Activated effector memory CD4-positive, alpha-beta T cell treated with anti-CD3 and anti-CD28 coated beads, Interleukin-2, amount 50 U/mL, for 16 hours (primary cell): ENCODE data around the gene PDLIM5.
"Not testable (repeated sequence)": the region's sequence is repeated elsewhere in the genome, so short reads cannot be mapped to it uniquely, and the experiment has no call there.

Experiments used
- DNase-seq: peaks from one replicate; pipeline ENCODE4 v3.0.0-alpha.2; 2020

Gene PDLIM5

DNA sequence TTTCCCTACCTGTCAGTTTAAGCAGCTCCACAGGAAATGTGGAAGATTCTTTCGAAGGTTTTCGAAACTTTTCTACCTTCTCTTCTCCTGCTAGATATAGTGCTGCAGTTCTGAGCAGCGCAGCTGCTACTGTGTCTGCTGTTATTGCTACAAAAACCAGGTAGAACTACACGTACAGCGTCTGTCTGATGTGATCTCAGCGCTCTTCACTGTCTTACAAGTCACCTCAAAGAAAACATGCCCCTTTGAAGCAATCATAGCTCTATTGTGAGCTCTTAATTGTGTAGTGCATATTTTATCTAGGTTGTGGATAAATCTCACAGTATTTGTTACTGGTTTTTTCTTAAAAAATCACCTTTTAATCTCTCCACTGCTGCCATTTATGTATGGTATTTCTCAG is 158.4 kb downstream of the PDLIM5 start:
- DNase-seq: no peak

DNA sequence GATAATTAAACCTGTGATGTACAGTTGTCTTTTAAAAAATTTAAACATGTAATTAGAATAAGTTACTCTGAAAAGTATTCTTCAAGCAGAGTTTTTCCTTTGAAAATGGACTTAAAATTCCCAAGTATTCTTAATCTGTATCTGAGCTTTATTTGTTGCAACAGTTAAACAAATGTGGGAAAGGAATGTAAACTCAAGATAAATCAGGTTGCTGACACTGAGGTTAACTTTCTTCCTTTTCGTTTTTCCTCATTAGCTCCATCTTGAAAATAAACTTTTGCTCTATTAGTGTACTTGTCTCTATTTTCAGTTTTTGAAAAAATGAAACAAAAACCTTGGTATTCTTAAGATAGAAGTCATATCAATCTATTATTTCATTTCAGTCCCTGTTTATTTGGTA is 161.5 kb downstream of the PDLIM5 start:
- no peak for DNase-seq

DNA sequence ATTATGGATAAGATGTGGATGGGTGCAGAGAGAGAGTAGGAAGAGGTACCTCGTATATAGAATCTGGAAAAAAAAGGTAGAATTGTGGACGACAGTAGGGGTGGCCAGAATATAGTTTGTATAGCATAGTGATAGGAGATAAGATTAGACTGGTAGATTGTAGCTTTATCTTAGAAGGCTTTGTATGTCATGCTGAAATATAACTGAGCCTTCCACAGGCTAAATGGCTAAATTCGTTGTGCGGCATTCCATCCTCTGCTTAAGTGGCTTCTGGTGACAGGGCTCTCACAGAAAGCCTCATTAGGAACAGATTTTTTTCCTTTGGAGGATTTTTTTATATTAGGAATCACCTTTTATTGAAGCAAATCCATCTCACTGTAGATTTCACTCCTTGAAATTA is 163.7 kb downstream of the PDLIM5 start:
- no peak for DNase-seq

DNA sequence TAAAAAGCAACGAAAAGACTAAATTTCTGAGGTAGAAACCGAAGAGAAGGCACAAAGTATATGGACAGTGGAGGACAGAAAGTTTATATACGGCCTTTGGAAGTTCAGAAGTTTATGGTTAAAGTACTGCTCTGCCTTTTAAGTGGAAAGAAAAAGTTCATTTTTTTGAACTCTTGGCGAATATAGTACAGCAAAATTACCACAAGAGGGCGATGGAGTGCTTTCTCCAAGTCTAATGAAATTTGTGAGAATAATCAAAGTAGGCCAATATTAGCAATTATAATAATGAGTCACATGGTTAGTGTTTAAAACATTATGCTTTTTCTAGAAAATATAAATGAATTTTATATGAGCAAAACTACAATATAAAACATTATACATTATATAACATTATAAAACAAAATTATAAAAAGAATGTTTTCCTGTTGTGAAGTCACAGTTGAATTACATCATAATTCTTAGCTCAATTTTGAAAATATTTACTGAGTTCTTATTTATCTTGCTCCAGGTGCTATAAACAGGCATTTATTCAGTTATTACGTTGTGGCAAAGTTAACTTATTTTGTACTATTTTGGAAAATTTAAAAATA is 169.8 kb downstream of the PDLIM5 start:
- DNase-seq: no peak

DNA sequence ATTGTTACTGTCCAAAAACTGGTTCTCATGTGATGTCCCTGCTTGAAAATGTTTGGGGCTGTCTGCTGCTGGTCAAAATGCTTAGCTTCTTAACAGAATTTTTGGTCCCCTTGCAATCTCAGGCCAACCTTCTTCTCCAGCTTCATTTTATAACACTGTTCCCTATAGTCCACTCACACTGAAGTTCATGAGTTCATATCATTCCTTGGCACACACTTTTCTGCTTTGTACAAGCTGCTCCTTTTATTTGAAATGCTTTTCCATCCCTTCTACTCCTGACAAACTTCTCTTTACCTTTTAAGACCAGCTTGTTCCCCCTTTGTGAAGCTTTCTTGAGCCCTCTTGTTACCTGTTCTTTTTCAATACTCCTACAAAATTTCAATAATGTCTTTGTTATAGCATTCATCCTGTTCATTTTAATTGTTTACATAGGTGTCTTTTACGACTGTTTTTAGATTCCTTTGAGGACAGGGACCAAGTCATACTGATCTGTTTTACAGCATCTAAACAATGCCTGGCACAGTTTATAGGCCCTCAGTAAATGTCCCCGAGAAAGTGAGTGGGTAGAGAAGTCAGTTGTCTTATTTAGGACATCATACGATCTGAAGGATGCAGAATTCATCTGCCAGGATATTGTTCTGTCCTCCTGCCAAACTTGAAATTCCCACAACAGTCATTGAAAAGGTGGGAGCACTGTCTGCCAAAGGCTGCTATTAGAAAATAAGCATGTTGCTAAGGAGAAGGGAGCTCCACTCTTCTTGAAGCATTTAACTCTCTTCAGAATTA is 171.6 kb downstream of the PDLIM5 start:
- no peak for DNase-seq

DNA sequence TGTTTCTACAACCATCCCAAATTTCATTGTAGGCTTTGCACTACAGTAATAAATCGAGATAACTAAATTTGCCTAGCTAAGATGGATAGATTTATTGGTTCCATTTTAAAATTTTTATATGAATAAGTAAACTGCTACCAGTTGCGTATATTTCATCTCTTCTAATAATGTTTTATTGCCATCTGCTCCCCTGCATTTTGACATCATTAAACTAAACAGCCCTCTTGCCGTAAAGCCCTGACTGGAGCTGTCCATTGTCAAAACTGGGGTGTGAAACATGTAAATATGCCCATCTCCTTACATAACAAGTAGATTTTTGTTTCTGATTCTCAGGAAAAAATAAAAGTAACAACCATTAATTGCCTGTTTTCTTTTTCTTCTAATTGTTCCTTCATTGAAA is 175.2 kb downstream of the PDLIM5 start:
- no peak for DNase-seq

DNA sequence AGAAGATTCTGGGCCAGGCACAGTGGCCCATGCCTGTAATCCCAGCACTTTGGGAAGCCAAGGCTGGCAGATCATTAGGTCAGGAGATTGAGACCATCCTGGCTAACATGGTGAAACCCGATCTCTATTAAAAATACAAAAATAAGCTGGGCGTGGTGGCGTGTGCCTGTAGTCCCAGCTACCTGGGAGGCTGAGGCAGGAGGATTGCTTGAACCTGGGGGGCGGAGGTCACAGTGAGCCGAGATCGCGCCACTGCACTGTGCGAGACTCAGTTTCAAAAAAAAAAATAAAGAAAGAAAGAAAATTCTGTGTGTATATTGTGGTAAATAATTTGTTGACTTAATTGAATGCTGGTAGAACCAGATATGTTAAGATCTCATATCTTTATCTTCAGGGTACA is 177.3 kb downstream of the PDLIM5 start:
- not testable (repeated sequence) for DNase-seq

DNA sequence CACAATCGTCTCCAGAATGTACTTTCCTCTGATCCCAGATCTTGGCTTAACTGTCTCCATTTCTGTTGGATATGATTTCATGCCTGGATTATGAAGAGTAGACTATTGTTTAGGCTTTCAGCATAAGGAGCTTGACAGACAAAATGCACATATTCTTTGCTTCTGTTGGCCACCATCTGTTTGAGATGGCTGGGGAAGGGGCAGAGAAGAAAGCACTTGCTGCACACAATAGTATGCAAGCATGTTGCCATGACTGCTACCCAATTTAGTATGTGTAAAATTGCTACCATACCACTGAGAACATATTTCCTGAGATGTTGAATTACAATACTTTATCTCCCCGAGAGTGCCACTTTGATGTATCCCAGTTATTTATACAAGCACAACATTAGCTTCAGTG is 178.1 kb downstream of the PDLIM5 start:
- DNase-seq: no peak

DNA sequence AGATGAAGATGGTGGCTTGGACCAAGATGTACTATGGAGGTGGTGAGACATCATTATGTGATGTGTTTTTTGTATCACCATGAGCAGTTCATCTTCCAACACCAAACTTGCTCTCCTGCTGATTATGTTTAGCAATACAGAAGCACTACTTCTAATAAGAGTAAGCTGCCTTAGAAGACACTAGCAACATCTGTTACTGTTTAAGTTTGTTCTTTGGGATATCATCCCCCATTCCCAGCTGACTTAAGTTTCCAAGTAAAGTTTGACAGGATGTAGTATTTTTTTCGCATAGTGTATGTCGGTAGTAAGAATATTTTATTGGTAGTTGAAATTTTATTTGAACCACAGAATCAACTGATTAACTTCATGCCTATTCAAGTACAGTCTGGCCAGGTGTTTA is 182.5 kb downstream of the PDLIM5 start:
- no peak for DNase-seq

DNA sequence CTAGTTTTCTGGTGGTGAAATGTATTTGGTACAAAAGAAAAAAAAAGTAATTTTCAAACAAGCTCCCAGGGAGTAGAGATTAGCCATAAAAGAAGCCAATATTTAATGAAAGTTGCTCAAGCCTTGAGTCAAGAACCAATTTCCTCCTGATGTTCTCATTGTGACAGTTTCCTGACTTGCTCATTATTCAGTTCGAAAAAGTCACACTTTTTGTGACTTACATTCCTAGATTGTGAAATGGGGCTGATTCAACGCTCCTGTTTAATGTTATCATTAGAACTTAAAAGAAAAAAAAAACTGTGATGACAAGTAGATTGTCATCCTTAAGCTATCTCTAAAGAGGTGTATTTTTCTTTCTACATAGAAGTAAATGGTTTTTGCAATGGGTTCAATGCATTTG is 183.4 kb downstream of the PDLIM5 start:
- no peak for DNase-seq

DNA sequence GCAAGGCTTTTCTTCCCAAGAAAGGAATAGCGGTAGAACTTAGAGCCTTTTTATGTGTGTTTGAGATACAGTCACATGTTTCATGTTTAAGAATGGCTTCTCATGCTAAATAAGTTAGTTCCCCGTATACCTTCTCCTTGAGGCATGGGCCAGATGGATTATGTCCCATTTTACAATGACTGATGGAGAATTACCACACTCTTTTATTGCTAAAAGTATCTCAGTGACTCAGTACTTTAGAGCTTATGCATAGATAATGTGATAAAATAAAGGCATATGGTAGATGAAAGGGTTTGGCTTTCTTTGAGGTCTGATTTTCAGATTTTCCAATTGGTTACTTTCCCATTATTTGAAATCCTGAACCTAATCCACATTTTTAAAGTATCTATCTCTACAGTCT is 184.3 kb downstream of the PDLIM5 start:
- DNase-seq: no peak

DNA sequence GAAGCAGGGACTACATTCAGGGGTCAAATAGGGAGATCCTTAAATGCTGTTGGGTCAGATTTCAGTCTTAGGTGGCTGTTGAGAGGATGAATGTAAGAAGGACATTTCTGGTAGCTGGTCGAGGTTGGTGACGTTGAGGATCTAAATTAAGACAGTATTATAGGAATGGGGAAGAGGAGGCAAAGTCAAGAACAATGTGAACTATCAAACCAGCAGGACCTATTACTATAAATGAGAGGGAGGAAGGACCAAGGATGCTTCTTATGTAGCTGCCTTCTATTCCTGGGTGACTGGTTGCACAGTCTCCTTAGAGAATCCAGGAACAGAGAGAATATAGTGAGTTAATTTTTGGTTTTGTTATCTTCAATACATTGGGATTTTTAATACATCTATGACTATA is 187.6 kb downstream of the PDLIM5 start:
- DNase-seq: no peak

DNA sequence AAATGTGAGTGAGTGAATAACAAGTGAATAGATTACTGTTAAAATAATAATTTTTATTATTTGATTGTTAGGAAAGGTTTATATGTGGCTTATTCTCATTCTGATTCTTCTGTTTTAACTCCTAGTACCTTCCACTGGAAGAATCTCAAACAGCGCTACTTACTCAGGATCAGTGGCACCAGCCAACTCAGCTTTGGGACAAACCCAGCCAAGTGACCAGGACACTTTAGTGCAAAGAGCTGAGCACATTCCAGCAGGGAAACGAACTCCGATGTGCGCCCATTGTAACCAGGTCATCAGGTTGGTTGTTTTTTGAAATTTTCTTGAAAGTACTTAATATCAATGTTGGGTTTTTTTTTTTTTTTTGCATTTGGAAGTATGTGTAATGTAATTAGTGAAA is 188.4 kb downstream of the PDLIM5 start:
- no peak for DNase-seq

DNA sequence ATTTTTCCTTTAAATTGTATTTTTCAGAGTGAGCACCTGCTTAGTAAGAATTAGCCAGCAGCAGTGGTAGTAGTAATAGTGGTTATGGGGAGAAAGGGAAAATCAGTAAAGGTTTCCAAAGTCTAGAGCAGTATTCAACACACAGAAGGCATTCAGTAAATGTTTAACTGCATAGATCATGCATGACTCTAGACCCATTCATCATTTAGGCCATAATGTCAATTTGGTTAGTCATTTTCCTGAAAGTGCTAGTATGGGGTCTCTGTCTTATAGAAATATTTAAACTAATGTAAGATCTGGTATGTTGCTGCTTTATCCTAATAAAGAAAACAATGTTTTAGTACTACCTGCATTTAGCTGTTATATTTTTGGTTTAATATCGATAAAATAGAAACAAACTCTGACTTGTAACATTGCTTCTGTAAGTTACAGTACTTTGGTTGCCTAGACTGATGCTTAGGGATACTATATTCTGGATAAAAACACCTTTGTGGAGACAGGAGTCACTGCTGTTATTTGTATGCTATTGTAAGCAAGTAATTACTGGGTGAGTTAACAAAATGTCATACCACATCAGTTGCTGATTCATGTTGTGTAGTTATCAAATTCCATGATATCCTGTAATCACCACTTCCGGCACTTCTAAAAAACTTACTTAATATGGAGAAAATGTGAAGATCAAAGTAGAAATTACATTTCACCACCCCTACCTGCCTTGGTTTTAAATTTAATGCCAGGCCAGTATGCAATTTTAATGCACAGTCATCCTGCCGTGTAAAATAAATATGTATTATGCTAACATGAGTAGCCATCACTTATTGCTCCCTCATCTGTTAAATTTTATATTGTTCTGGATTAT is 190.2 kb downstream of the PDLIM5 start:
- DNase-seq: no peak

DNA sequence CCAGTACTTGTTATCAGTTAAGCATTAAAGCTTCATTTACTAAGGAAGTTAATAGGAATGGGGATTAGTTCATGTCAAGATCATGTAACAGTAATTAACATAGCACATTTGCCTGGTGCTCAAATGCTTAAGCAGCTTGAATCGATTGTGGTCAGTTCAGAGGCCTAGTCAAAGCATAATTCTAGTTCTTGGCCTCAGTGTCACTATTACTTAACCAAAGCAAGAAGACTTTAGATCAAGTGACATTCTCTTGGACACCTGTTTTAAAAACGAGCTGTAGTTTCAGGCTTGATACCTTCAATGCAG is 190.8 kb downstream of the PDLIM5 start:
- no peak for DNase-seq

DNA sequence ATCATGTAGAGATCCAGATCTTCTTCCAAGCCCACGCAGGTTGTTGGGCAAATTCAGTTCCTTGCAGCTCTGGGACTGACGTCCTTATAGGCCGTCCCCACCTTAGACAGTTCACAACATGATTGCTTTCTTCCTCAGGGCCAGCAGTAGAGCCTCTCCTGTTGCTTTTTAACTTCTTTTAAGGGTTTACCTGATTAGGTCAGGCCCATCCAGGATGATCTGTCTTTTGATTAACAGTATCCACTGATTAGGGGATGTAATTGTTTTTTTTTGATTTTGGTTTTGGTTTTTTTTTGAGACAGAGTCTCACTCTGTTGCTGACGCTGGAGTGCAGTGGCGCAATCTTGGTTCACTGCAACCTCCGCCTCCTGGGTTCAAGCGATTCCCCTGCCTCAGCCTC is 197.0 kb downstream of the PDLIM5 start:
- DNase-seq: no peak

DNA sequence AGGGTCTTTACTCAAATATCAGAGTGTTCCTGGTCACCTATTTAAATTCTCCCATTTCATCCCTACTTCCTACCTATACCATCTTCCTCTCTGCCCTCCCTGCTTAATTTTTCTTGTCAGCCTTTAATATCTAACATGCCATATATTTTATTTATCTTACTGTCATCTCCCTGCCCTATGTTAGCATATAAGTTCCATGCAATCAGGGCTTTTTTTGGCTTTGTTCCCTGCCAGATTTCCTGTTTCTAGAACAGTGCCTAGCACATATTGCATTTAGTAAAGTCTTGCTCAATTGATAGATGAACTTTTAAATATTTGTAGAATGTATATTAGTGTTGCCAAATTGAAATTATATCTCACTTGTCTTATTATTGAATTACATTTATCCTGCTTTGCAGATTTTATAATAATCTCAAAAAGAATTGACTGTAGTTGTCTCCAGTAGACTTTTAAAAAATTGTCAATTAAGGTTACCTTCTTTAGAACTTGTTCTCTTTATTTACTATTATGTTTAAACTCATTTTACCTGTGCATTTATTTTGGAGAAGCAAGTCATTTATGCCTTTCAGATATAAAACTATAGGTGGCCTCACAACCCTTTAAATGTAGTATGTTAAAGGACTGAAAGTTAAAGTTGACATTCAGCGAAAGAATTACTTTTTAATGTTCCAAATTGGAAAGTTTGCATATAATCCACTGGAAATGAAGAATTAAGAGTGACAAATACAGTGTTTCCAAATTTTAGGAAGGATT is 197.8 kb downstream of the PDLIM5 start:
- DNase-seq: no peak

DNA sequence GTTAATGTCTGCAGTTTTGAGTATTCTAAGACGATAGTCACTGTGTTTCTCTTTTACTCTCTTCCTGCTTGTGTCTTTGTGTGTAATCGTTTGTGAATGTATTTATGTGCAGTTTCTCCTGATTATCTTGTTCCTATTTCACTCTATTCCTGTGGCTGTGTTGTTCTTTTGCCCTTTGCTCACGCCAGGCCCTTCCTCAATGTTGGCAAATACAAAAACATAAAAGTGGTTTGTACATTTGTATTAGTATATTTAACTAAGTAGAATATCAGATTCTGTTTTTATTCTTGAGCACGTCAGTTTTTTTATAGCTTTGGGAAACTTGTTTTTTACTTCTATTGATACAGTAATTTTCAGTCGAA is 198.4 kb downstream of the PDLIM5 start:
- no peak for DNase-seq

DNA sequence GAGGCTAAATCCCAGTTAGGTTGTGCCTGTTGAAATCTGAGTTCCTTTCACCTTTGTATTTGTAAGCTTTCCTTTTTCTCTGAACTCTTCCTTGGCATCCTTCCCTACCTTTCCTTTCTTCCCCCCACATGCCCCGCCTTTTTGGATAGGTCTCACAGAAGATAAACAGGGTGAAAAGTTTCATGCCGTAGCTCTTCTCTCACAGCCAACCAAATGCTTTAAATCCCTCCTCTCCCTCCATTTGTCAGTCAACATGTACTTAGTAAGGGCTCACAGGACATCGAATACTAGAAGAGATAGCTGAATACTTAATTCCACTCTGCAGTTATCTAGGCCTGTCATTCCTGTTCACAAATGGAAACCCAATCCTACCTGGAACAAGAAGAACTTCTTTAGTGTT is 198.9 kb downstream of the PDLIM5 start:
- no peak for DNase-seq

DNA sequence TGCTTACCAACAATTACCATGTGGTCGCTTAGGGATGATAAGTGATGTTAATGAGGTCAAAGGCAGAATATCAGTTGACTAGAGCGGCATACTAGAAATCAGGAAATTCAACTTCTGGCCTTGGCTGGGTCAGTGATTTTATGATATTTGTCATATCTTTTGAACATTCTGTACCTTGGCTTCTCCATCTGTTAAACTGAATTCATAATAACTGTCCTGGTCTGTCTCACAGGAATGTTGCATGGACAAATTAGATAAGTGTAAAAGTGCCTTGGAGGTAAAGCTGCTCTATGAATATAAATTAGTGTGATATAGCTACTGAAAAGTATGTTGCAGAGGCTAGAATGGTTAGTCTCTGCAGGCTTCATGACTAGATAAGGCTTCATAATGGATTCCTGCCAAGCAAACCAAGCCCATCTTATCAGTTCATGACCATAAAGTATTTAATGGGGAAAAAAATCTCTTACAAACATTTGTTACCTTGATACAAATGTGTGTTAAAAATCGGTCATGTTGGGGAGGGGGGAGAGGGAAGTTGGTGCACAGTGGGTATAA is 201.4 kb downstream of the PDLIM5 start:
- DNase-seq: no peak

DNA sequence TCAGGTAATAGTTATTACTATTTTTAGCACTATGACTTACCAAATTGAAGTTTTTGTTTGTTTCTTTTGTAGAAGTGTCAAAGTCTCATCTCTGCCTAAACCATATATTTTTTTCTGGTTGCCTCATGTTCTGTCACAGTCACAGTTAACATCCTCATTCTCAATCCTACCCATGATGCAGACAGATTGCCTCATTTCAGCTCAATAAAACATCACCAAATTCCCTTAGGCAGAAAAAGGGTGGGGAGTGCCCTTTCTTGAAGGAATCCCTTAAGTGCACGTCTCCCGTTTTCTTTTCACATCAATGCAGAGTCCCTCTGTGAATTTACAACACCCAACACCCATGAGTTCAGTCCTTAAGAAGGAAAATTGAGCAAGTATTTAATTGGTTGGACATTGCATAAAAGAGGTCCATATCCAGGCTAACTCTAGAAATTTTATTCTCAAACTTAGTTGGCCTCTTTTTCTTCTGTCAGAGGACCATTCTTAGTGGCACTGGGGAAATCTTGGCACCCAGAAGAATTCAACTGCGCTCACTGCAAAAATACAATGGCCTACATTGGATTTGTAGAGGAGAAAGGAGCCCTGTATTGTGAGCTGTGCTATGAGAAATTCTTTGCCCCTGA is 202.4 kb downstream of the PDLIM5 start:
- DNase-seq: no peak

DNA sequence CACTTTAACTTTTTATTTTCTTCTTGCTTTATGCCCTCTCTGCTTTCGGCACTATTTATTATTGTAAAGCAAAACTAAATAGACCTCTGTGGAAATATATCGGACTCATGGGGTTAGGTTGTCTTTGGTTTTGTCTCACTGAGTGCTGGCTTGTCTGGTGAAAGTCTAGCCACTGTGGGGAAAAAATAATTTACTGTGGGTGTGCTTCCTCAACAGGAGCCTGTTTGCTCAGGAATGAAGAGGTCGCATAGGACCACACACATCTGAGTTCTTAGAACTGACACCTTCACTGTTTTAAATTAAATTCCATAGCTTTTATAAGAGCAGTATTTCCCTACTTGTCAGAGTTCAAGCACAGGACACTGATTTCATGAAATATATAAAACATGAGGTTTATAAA is 203.0 kb downstream of the PDLIM5 start:
- no peak for DNase-seq

DNA sequence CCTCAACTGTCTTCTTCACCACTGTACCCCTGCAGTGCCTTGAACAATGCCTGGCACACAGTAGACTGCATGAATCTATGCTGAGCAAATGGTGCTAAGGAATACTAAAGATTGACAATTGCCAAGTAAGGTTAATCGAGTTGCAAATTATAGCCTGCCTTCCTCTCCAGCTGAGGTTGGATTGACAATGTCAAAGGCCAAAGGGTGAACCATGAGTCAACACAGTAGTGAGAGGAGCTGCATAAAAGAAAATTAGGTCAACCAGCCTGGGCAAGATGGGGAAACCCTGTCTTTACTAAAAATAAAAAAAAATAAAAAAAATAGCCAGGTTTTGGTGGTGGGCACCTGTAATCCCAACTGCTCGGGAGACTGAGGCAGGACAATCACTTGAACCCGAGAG is 208.9 kb downstream of the PDLIM5 start:
- no peak for DNase-seq
